Subcutaneous adipose tissue (tissue), 4 donors: ENCODE results near the gene ARL6IP4. TPM values are rescaled to one million over a fixed set of nuclear protein-coding genes. Genes with fewer than 3 reads are reported as not detected.

Source experiments
- total RNA-seq, 4 donors: library from RNA; depleted of rRNA; stranded (reverse); fragments of >200 nt; gene quantifications; one replicate each; pipeline ENCODE4 v1.1.0, GENCODE V29; 2016
- TF ChIP-seq, protein P1 (sequence below): fragments of 450-650 bp; IDR thresholded peaks from one replicate; pipeline ENCODE4 v1.5.1; 2016; ENCODE audit warnings: low read depth, mild to moderate bottlenecking, control low read depth, antibody characterized with exemption, moderate library complexity

The ARL6IP4 gene
- total RNA-seq, 4 donors from 2014 or later, result 73.9 to 274 (median 170) TPM

- TF ChIP-seq, protein P1, sequence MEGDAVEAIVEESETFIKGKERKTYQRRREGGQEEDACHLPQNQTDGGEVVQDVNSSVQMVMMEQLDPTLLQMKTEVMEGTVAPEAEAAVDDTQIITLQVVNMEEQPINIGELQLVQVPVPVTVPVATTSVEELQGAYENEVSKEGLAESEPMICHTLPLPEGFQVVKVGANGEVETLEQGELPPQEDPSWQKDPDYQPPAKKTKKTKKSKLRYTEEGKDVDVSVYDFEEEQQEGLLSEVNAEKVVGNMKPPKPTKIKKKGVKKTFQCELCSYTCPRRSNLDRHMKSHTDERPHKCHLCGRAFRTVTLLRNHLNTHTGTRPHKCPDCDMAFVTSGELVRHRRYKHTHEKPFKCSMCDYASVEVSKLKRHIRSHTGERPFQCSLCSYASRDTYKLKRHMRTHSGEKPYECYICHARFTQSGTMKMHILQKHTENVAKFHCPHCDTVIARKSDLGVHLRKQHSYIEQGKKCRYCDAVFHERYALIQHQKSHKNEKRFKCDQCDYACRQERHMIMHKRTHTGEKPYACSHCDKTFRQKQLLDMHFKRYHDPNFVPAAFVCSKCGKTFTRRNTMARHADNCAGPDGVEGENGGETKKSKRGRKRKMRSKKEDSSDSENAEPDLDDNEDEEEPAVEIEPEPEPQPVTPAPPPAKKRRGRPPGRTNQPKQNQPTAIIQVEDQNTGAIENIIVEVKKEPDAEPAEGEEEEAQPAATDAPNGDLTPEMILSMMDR, result no peak
These were observed 19.5 kb downstream of the ARL6IP4 start for GRCh38 chr12:122999986-123000420.

DNA sequence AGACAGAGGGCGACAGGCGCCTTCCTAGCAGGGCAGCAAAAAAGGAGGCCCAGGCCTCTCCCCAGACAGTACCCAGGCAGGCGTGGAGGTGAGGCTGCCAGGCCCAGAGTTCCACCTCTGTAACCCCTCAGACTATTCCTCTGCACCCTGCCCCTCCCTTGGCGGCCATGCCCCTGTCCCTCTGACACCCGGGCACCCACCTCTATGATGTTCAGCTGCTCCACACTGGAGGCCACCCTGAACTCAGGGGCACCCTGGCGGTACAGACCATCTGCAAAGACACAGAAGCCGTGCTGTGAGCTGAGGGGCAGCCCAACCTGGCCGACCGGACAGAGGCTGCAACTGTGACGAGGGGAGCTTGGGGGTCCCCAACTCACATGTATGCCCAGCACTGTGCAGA, 20.1 kb downstream of the ARL6IP4 start:
- TF ChIP-seq, protein P1, result no peak

DNA sequence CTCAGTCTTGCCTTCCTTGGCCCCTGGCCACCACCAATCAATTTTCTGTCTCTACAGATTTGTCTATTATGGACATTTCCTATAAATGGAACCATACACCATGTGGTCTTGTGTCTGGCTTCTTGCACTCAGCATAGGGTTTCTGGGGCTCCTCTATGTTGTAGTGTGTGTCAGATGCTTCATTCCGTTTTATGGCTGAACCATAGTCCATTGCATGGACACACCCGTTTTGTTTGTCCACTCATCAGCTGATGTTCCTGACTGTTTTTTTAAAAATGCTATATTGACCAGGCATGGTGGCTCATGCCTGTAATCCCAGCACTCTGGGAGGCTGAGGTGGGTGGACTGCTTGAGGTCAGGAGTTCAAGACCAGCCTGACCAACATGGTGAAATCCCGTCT, 21.0 kb downstream of the ARL6IP4 start:
- TF ChIP-seq, protein P1, result no peak

GRCh38 chr12:123003257-123003656, 22.8 kb downstream of the ARL6IP4 start:
- TF ChIP-seq, protein P1, result no peak

DNA sequence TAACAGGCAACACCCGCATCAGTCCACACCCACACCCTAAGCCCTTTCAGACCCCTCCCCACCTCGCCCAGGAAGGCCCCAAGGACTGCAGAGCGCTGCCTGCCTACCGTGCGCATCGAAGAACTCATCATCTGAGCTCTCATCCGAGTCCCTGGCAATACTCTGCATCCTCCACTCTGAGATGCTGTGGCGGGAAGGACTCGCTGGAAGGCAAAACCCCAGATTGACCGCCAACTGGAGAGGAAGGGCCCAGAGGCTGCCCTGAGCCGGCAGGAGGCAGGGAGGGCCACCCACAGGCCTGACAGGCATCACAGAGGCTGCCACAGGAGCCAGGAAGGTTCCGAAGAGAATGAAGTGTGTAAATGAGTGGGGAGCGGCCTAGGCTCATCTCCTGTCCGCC, 23.8 kb downstream of the ARL6IP4 start:
- TF ChIP-seq, protein P1, result no peak

GRCh38 chr12:123005081-123005626, 24.7 kb downstream of the ARL6IP4 start:
- TF ChIP-seq, protein P1, result no peak

- TF ChIP-seq, protein P1, result no peak
These were observed 26.5 kb downstream of the ARL6IP4 start for GRCh38 chr12:123006977-123007376.
